HepG2 (cell line): ENCODE measurements around the gene FABP1. TPM values are rescaled to one million over a fixed set of nuclear protein-coding genes. Genes with fewer than 3 reads are reported as not detected.
A peak's percentile ranks its signal among the peaks of the same experiment; 100 is the strongest.

Experiments
- ATAC-seq: fragments of 200-7000 bp; cut with Tn5 transposase; 3 replicates; pipeline ENCODE4 v1.9.1; 2020; ENCODE audit warnings: mild to moderate bottlenecking, moderate library complexity
- Bru-seq: library from RNA; stranded (reverse); fragments of 400-500 nt; gene quantifications from one replicate; lab custom pipeline; 2021; lab: Mats Ljungman, UMichigan
- BruChase-seq, 2 experiments: library from RNA; stranded (reverse); fragments of 400-500 nt; gene quantifications; one replicate each; lab custom pipeline; 2021; lab: Mats Ljungman, UMichigan
- BruUV-seq: library from RNA; stranded (reverse); fragments of 400-500 nt; replicated peaks from 2 replicates; lab custom pipeline; 2021; lab: Mats Ljungman, UMichigan
- CTCF ChIA-PET: fragments of 300-600 bp; formaldehyde crosslinking; extraction: SDS; loops from one replicate; lab custom pipeline; 2021; ENCODE audit warnings: low total read pairs, inconsistent platforms, low intra/inter-chr PET ratio; lab: Yijun Ruan, JAX
- POLR2A ChIA-PET: fragments of 350-600 bp; sonication (Branson Sonifier 250); formaldehyde crosslinking; loops from one replicate; lab custom pipeline; 2020; ENCODE audit warnings: antibody characterized with exemption, inconsistent platforms; lab: Yijun Ruan, JAX
- DNase-seq: peaks from one replicate; pipeline ENCODE4 v3.0.0-alpha.2; 2015; ENCODE audit warnings: low spot score
- FAIRE-seq: peaks from 3 replicates; lab custom pipeline; 2011; peaks lifted over from hg19 to GRCh38; lab: Jason Lieb, UNC
- H2AFZ ChIP-seq: one replicate; pipeline ENCODE4 v1.6.1; 2011; ENCODE audit warnings: low read length, inconsistent platforms
- H3K27ac ChIP-seq: fragments of 300-600 bp; 3 replicates; pipeline ENCODE4 v1.8.0; 2011; ENCODE audit warnings: mixed run types, mild to moderate bottlenecking, mixed read lengths, low read length, inconsistent platforms; ENCODE audit not compliant: insufficient read depth; ENCODE audit errors: extremely low read length
- H3K27me3 ChIP-seq, 2 experiments: fragments of 200-600 bp in 1 of 2; 2 replicates in 1 of 2; 3 replicates in 1 of 2; pipeline versions ENCODE4 v1.6.0 to v1.8.0; 2011; ENCODE audit warnings: low read length in 2 of 2, mild to moderate bottlenecking in 2 of 2, moderate library complexity in 2 of 2, inconsistent platforms in 1 of 2; ENCODE audit not compliant: insufficient read depth in 2 of 2, control insufficient read depth in 1 of 2
- H3K36me3 ChIP-seq, 2 experiments: fragments of 200-600 bp in 1 of 2; replicated peaks in 1 of 2; 2 replicates in 1 of 2; 3 replicates in 1 of 2; pipeline versions ENCODE4 v1.5.1 to v1.8.0; 2011; ENCODE audit warnings: low read length in 2 of 2, inconsistent platforms in 1 of 2; ENCODE audit not compliant: insufficient read depth in 2 of 2, control insufficient read depth in 1 of 2
- H3K4me1 ChIP-seq: 2 replicates; pipeline ENCODE4 v1.5.1; 2012; ENCODE audit warnings: low read length, inconsistent platforms; ENCODE audit not compliant: insufficient read depth
- H3K4me2 ChIP-seq: 2 replicates; pipeline ENCODE4 v1.6.0; 2011; ENCODE audit warnings: low read depth, low read length, inconsistent platforms
- H3K4me3 ChIP-seq, 3 experiments: fragments of 200-600 bp in 1 of 3; sonication (generic), shearing (Covaris generic) in 1 of 3; replicated peaks in 1 of 3; 2 replicates each; pipeline ENCODE4 v1.5.1; 2011 to 2016; ENCODE audit warnings: low read length in 3 of 3, inconsistent platforms in 2 of 3, low read depth in 2 of 3, mild to moderate bottlenecking in 2 of 3, control low read depth in 1 of 3, mixed read lengths in 1 of 3; ENCODE audit not compliant: insufficient read depth in 1 of 3
- H3K79me2 ChIP-seq: one replicate; pipeline ENCODE4 v1.6.1; 2011; ENCODE audit warnings: low read length, inconsistent platforms; ENCODE audit not compliant: insufficient read depth
- H3K9ac ChIP-seq: 2 replicates; pipeline ENCODE4 v1.6.0; 2011; ENCODE audit warnings: mild to moderate bottlenecking, low read depth, low read length, inconsistent platforms; ENCODE audit not compliant: insufficient read depth
- H3K9me3 ChIP-seq: 2 replicates; pipeline ENCODE4 v1.5.1; 2012; ENCODE audit warnings: mild to moderate bottlenecking, low read length
- H4K20me1 ChIP-seq: 2 replicates; pipeline ENCODE4 v1.6.0; 2011; ENCODE audit warnings: inconsistent platforms, mild to moderate bottlenecking, low read length, moderate library complexity; ENCODE audit not compliant: insufficient read depth
- MYNN ChIP-seq: sonication (generic); formaldehyde crosslinking; IDR thresholded peaks from 2 replicates; pipeline ENCODE4 v1.4.0; 2020; ENCODE audit warnings: mild to moderate bottlenecking, low read depth, missing genetic modification reagents
- U2AF2 ChIP-seq: fragments of 200-400 bp; formaldehyde crosslinking; IDR thresholded peaks from 2 replicates; pipeline ENCODE4 v1.6.1; 2017; ENCODE audit warnings: low read depth, mild to moderate bottlenecking, low read length
- ZBTB37 ChIP-seq: sonication (generic); formaldehyde crosslinking; IDR thresholded peaks from 2 replicates; pipeline ENCODE4 v1.4.0; 2020; ENCODE audit warnings: mild to moderate bottlenecking, missing genetic modification reagents
- ZFP62 ChIP-seq: sonication (generic); formaldehyde crosslinking; IDR thresholded peaks from 2 replicates; pipeline ENCODE4 v1.4.0; 2020; ENCODE audit warnings: missing genetic modification reagents
- ZNF235 ChIP-seq: sonication (generic); formaldehyde crosslinking; IDR thresholded peaks from 2 replicates; pipeline ENCODE4 v1.8.1; 2023; ENCODE audit warnings: mild to moderate bottlenecking, missing genetic modification reagents, borderline replicate concordance
- ZNF510 ChIP-seq: sonication (generic); formaldehyde crosslinking; IDR thresholded peaks from 2 replicates; pipeline ENCODE4 v1.4.0; 2020; ENCODE audit warnings: low read depth, mild to moderate bottlenecking, missing genetic modification reagents
- ZNF567 ChIP-seq: sonication (generic); formaldehyde crosslinking; IDR thresholded peaks from 2 replicates; pipeline ENCODE4 v1.8.1; 2023; ENCODE audit warnings: mild to moderate bottlenecking, missing genetic modification reagents, borderline replicate concordance
- ZNF629 ChIP-seq: sonication (generic); formaldehyde crosslinking; conservative IDR thresholded peaks from 2 replicates; pipeline ENCODE4 v1.5.0; 2020; ENCODE audit warnings: missing genetic modification reagents
- ZNF644 ChIP-seq: IDR thresholded peaks from 2 replicates; pipeline ENCODE4 v1.6.1; 2016; ENCODE audit warnings: low read depth
- WGBS: methylation state at CpG from one replicate; pipeline ENCODE4 v1.1.6; 2017; ENCODE audit warnings: low lambda C conversion rate; 5-methylcytosine and 5-hydroxymethylcytosine counted together
- in situ Hi-C: cut with HindIII; loops from 2 replicates; pipeline ENCODE4 v1.10.0; 2017; ENCODE audit warnings: low pct_unique_long_range_greater_than_20kb; ENCODE audit not compliant: extremely low pct_ligation_motif_present
- intact Hi-C: fragments of 100-400 bp; cut with micrococcal nuclease; formaldehyde crosslinking; loops from one replicate; pipeline ENCODE4 v1.10.0; 2022; ENCODE audit not compliant: unreplicated experiment
- long read RNA-seq, 2 experiments: library from RNA in 1 of 2; library from polyadenylated mRNA in 1 of 2; stranded (forward) in 1 of 2; unstranded in 1 of 2; transcript quantifications; one replicate each; pipeline ENCODE4 v2.0.0, GENCODE V29; 2019 to 2022
- polyA minus RNA-seq, 3 experiments: library from RNA; depleted of rRNA, polyadenylated mRNA; stranded (reverse); fragments of >200 nt; gene quantifications; 2 replicates each; pipeline ENCODE4 v1.2.3, GENCODE V29; 2011; ENCODE audit warnings: low replicate concordance in 1 of 3
- polyA plus RNA-seq, 8 experiments: library from polyadenylated mRNA; depleted of rRNA in 3 of 8; stranded (reverse) in 7 of 8; unstranded in 1 of 8; fragments of >200 nt; fragmentation: Illumina TruSeq in 4 of 8; extraction: Trizol in 4 of 8; gene quantifications; 2 replicates each; pipeline versions ENCODE4 v1.2.1 to v1.2.3, GENCODE V29; 2011 to 2016; ENCODE audit warnings: low read depth in 4 of 8, missing spikeins in 1 of 8, mixed read lengths in 1 of 8; ENCODE audit not compliant: insufficient read depth in 1 of 8
- total RNA-seq, 5 experiments: library from RNA; depleted of rRNA; stranded (reverse); fragments of >200 nt; fragmentation: Illumina TruSeq; extraction: Trizol; gene quantifications; 2 replicates each; pipeline ENCODE4 v1.2.3, GENCODE V29; 2016; ENCODE audit warnings: low read depth in 1 of 5
- TF ChIP-seq, protein P1 (sequence below): sonication (generic); formaldehyde crosslinking; IDR thresholded peaks from 2 replicates; pipeline ENCODE4 v1.4.0; 2020; ENCODE audit warnings: missing genetic modification reagents, borderline replicate concordance

FABP1 gene
- total RNA-seq (2016; rRNA removed; fragmentation: Illumina TruSeq; extraction: Trizol) = 644 and 930 TPM in 2 replicates
- 281 and 361 TPM in 2 replicates for total RNA-seq (2016; cell fraction: cytosol; rRNA removed; fragmentation: Illumina TruSeq; extraction: Trizol; ENCODE audit: low read depth)
- 658 and 997 TPM in 2 replicates for total RNA-seq (2016; cell fraction: insoluble cytoplasmic fraction; rRNA removed; fragmentation: Illumina TruSeq; extraction: Trizol)
- 241 and 301 TPM in 2 replicates for total RNA-seq (2016; cell fraction: membrane; rRNA removed; fragmentation: Illumina TruSeq; extraction: Trizol)
- total RNA-seq (2016; cell fraction: nucleus; rRNA removed; fragmentation: Illumina TruSeq; extraction: Trizol) = 195 and 218 TPM in 2 replicates
- 1,478 and 1,608 TPM in 2 replicates for polyA plus RNA-seq (2011; rRNA removed)
- 1,357 and 2,069 TPM in 2 replicates for polyA plus RNA-seq (2011; cell fraction: cytosol; rRNA removed)
- polyA plus RNA-seq (2011; cell fraction: nucleus; rRNA removed) = 273 and 414 TPM in 2 replicates
- polyA plus RNA-seq (2012) = 2,038 and 4,995 TPM in 2 replicates
- polyA plus RNA-seq (2016; cell fraction: cytosol; fragmentation: Illumina TruSeq; extraction: Trizol; ENCODE audit: low read depth) = 515 and 788 TPM in 2 replicates
- 1,913 and 2,232 TPM in 2 replicates for polyA plus RNA-seq (2016; cell fraction: insoluble cytoplasmic fraction; fragmentation: Illumina TruSeq; extraction: Trizol; ENCODE audit: low read depth)
- 370 and 531 TPM in 2 replicates for polyA plus RNA-seq (2016; cell fraction: membrane; fragmentation: Illumina TruSeq; extraction: Trizol; ENCODE audit: low read depth)
- 669 and 685 TPM in 2 replicates for polyA plus RNA-seq (2016; cell fraction: nucleus; fragmentation: Illumina TruSeq; extraction: Trizol; ENCODE audit: insufficient read depth, low read depth)
- 148 TPM in 1 of 2 replicates, not detected in the other for polyA minus RNA-seq (2011; rRNA and poly(A)+ RNA removed; ENCODE audit: low replicate concordance)
- 423 and 495 TPM in 2 replicates for polyA minus RNA-seq (2011; cell fraction: cytosol; rRNA and poly(A)+ RNA removed)
- polyA minus RNA-seq (2011; cell fraction: nucleus; rRNA and poly(A)+ RNA removed) = 182 and 351 TPM in 2 replicates
- Bru-seq, nascent RNA = percentile 100 among the genes with signal in this experiment
- percentile 97 among the genes with signal in this experiment for BruChase-seq, experiment 1, labeled RNA remaining after a 6-hour chase
- percentile 98 among the genes with signal in this experiment for BruChase-seq, experiment 2, labeled RNA remaining after a 2-hour chase
- long read RNA-seq, experiment 1, transcript FABP1-201 (4 exons, 555 nt) = major isoform, 4,301 of 4,549 reads
- long read RNA-seq, experiment 1, transcript FABP1-202 (3 exons, 1,839 nt) = minor isoform, 21 of 4,549 reads
- long read RNA-seq, experiment 1, partial matches to known transcripts = 15 of 4,549 reads
- long read RNA-seq, experiment 1, other reads (novel, unspliced or antisense) = 212 of 4,549 reads
- long read RNA-seq, experiment 2, transcript FABP1-201 (4 exons, 555 nt) = major isoform, 1,501 of 1,633 reads
- long read RNA-seq, experiment 2, transcript FABP1-203 (2 exons, 546 nt) = minor isoform, 7 of 1,633 reads
- long read RNA-seq, experiment 2, partial matches to known transcripts = 42 of 1,633 reads
- long read RNA-seq, experiment 2, other reads (novel, unspliced or antisense) = 80 of 1,633 reads

- peaks cover 11 to 14% of the 10 kb centered on the region in 2 experiments; a peak in 4 of 5 replicates for H3K36me3 ChIP-seq
- H2AFZ ChIP-seq = no peak within 1 kb of the TSS
- no TSS peak for BruUV-seq
- peaks cover 40% of the 10 kb centered on the region for H4K20me1 ChIP-seq
- H3K4me1 ChIP-seq = peaks cover 90% of the 10 kb centered on the region
- H3K4me3 ChIP-seq = peak within 1 kb of the TSS; percentile 63 to 83 (median 69)
- ChIA-PET CTCF (no interaction called here), POLR2A (interaction anchor here (0.8 to 4.4 kb wide), 15 partner anchors 10 to 111 kb away, joined by 3 to 122 read pairs (median 7); partner anchors contain the start of genes KRCC1 and RNU2-63P)
- H3K4me2 ChIP-seq = peak within 1 kb of the TSS; percentile 90
- H3K27ac ChIP-seq = peak within 1 kb of the TSS; percentile 83
- peak; percentile 91 for DNase-seq
- in situ Hi-C loops = no loop called here
- H3K79me2 ChIP-seq = peaks cover 28% of the 10 kb centered on the region
- intact Hi-C loops = loop anchor here (1.0 to 5.0 kb wide), 4 partner anchors 11 to 111 kb away; partner anchors contain the start of gene RNU2-63P
- no peaks in the 10 kb centered on the region; a peak in 1 of 5 replicates for H3K27me3 ChIP-seq
- peak; percentile 77 for ATAC-seq
- WGBS = 3% methylated on average over 11 of the region's 12 CpGs
- H3K9me3 ChIP-seq = no peaks in the 10 kb centered on the region
- H3K9ac ChIP-seq = peak within 1 kb of the TSS; percentile 90
- FAIRE-seq = peak; percentile 88
- TF ChIP-seq U2AF2 = no peak
- no peak for TF ChIP-seq ZBTB37 (CRISPR knock-in tag)
- TF ChIP-seq MYNN (CRISPR knock-in tag) = no peak; the same call in 1 of the 2 replicates
- TF ChIP-seq ZNF567 (CRISPR knock-in tag) = peak; percentile 99
- TF ChIP-seq ZNF235 (CRISPR knock-in tag) = peak; percentile 81; the same call in 1 of the 2 replicates
- TF ChIP-seq, protein P1, sequence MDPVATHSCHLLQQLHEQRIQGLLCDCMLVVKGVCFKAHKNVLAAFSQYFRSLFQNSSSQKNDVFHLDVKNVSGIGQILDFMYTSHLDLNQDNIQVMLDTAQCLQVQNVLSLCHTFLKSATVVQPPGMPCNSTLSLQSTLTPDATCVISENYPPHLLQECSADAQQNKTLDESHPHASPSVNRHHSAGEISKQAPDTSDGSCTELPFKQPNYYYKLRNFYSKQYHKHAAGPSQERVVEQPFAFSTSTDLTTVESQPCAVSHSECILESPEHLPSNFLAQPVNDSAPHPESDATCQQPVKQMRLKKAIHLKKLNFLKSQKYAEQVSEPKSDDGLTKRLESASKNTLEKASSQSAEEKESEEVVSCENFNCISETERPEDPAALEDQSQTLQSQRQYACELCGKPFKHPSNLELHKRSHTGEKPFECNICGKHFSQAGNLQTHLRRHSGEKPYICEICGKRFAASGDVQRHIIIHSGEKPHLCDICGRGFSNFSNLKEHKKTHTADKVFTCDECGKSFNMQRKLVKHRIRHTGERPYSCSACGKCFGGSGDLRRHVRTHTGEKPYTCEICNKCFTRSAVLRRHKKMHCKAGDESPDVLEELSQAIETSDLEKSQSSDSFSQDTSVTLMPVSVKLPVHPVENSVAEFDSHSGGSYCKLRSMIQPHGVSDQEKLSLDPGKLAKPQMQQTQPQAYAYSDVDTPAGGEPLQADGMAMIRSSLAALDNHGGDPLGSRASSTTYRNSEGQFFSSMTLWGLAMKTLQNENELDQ (CRISPR knock-in tag) = 0 out of 2 replicates have a peak, but pooled peaks have one; percentile 57
- peak; percentile 13; the same call in 1 of the 2 replicates for TF ChIP-seq ZNF510
- no peak for TF ChIP-seq ZFP62 (CRISPR knock-in tag)
- no peak; the same call in 1 of the 2 replicates for TF ChIP-seq ZNF629 (CRISPR knock-in tag)
- TF ChIP-seq ZNF644 (CRISPR knock-in tag) = peak; percentile 7; the same call in 1 of the 2 replicates
These were observed at the start of gene FABP1 for GRCh38 chr2:88127888-88128653. Gene FABP1, minus strand, starts transcription at chr2:88128062. Its CDS starts 45 bp downstream, at chr2:88128017.
